GM19193 (cell line): ENCODE measurements around the gene TMEM205.

ENCODE experiments used
- POLR2A ChIP-seq: IDR thresholded peaks from 4 replicates; pipeline ENCODE4 v1.6.1; 2011; ENCODE audit not compliant: insufficient read depth, insufficient read length; ENCODE audit errors: extremely low read depth

Gene TMEM205

DNA sequence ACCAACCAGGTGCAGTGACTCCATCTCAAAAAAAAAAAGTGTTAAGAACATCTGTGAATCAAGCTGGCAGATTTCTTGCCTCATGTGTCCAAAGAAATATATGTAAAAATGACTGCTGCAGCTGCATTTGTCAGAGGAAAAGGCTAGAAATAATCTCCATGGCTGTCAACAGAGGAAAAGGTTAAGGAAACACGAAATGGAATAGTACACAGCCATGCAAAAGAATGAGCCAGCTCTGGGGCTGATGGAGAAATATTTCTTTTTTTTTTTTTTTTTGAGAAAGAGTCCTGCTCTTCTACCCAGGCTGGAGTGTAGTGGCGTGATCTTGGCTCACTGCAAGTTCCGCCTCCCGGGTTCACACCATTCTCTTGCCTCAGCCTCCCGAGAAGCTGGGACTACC, 13.2 kb downstream of the TMEM205 start:
- TF ChIP-seq POLR2A, result no peak

DNA sequence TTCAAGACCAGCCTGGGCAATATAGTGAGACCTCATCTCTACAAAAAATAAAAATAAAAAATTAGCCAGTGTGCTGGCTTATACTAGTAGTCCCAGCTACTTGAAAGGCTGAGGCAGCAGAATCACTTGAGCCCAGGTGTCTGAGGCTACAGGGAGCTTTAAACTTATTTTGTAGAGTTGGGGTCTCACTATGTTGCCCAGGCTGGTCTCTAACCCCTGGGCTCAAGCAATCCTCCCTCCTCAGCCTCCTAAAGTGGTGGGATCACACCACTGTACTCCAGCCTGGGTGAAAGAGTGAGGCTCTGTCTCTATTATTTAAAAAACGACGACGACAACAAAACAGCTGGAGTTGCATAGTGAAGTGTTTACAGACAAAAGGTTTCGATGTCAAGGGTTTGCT, 14.6 kb downstream of the TMEM205 start:
- TF ChIP-seq POLR2A, result no peak

GRCh38 chr19:11330127-11330526, 15.9 kb downstream of the TMEM205 start:
- no peak for TF ChIP-seq POLR2A

DNA sequence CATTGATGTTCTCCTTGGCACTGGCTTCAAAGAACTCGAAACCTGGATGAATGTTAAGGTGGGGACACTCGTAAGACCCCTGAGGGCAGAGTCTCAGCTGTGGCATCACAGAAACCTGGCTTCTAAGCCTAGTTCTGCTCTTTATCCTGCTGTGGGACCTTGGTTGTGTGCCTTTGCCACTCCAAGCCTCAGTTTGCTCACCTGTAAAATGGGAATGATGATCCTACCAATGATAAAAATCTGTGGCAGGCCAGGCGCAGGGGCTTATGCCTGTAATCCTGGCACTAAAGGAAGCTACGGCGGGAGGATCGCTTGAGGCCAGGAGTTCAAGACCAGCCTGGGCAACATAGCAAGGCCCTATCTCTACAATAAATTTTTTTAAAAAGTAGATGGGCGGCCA, 20.5 kb downstream of the TMEM205 start:
- no peak for TF ChIP-seq POLR2A

GRCh38 chr19:11324748-11325389, 21.2 kb downstream of the TMEM205 start:
- no peak for TF ChIP-seq POLR2A

DNA sequence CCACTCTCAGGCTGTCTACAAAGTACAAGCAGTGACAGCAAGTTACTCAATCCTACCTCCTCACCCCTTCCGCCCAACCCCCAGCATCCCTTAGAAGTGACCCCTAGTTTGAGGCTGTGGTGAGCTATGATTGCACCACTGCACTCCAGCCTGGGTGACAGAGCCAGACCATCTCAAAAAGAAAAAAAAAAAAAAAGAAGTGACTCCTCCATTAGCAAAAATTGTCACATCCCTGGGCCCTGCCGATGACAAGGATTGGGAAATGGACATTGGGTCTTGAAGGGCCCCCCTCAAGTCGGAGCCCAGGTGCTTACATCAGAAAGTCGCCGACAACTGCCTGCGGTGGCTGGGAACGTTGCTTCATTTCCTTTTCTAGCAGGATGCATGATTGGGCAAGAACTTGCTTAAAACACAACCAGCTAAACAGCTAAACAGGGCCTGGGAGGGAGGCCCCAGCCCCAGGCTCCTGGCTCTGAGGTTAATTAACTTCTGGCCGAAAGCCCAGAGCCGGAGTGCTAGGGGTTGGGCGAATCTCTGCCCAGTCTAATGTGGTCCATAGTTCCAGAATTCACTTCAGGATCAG, 21.9 kb downstream of the TMEM205 start:
- no peak for TF ChIP-seq POLR2A

GRCh38 chr19:11323601-11324078, 22.4 kb downstream of the TMEM205 start:
- TF ChIP-seq POLR2A, result no peak

GRCh38 chr19:11322269-11323024, 23.6 kb downstream of the TMEM205 start:
- no peak for TF ChIP-seq POLR2A

- no peak for TF ChIP-seq POLR2A
These were observed 24.6 kb downstream of the TMEM205 start for GRCh38 chr19:11321191-11322126.

DNA sequence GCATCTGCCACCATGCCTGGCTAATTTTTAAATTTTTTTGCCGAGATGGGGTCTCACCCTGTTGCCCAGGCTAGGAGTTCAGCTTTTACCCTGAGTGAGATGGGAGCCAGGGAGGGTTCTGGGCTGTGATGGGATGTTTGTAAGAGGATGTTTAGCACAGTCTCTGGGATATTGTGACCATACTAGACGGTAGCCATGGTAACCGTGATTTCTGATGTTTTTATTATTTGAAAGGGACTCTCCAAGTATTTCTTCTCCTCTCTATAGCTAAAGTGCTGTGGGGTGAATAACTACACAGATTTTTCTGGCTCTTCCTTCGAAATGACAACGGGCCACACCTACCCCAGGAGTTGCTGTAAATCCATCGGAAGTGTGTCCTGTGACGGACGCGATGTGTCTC, 39.7 kb downstream of the TMEM205 start:
- TF ChIP-seq POLR2A, result no peak

DNA sequence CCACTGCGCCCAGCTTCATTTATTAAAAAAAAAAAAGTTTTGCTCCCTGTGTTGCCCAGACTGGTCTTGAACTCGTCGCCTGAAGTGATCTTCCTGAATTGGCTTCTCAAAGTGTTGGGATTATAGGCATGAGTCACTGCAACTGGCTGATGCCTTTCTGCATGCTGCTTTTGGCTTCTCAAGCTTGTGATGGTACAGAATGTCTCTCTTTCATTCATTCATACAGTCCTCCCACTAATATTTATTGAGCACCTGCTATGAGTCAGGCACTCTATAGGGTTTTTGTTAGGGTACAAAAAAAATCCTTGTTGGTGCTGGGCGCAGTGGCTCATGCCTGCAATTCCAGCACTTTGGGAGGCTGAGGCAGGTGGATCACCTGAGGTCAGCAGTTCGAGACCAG, 41.1 kb downstream of the TMEM205 start:
- TF ChIP-seq POLR2A, result no peak

- no peak for TF ChIP-seq POLR2A
These were observed 45.3 kb downstream of the TMEM205 start for GRCh38 chr19:11300811-11301120.

DNA sequence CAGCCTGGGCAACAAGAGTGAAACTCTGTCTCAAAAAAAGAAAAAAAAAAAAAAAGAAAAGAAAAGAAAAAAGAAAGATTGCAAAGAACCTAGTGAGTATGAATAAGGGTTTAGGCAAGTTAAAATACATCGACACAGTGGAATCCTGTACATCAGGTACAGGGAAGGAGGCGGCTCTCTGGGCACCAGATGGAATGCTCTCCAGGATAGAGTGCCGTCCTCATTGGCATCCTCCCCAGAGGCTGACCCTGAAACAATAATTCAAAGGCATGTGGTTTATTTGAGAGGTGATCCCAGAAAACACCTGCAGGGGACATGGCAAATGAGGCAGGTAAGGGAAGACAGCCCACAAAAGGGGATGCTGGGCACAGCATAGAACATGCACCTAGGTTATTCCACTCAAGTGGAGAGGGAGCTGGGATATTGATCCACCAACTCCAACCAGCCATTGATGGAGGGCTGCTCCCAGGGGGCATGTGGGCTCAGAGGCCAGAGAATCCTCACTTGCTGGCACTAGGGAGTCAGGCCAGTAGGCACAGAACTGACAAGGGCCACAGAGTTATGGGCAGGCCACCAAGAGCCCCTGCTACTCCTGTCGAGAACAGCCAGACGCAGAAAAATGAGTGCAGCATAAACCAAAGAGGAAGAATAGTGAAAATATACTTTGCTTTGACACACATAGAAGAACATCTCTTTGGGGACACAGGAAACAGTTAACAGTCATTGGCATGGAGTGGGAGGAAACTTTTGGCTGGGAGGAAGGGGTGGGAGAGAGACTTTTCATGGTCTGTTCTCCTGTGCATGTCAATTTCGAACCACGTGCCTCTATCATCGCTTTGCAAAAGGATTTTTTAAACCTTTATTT, 45.9 kb downstream of the TMEM205 start:
- no peak for TF ChIP-seq POLR2A

DNA sequence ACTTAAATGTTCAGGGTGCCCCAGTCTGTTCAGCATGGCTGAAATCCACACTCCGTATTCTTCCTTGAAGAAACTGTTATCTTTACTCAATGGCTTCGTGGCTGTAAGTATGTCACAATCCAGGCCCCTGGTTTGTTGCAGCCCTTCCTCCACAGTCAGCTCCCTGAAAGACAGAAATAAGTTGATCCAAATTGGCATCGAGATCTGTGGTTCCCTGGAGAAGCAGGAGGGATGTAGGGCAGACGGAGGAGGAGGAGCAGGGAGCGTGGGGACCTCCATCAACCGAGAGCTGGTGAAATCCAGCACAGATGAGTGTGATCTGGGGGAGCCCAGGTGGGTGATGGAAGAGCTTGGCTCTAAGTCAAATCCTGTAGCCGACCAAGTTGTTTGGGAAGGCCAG, 49.8 kb downstream of the TMEM205 start:
- no peak for TF ChIP-seq POLR2A
